HG03045 (cell line): Measurements from ENCODE around the gene MEF2A.
"Not testable (repeated sequence)": the region's sequence is repeated elsewhere in the genome, so short reads cannot be mapped to it uniquely, and the experiment has no call there.

ENCODE experiments used
- ATAC-seq: cut with Tn5 transposase; IDR thresholded peaks from one replicate; pipeline ENCODE4 v1.9.1; 2021; ENCODE audit warnings: mild to moderate bottlenecking, moderate library complexity; ENCODE audit not compliant: unreplicated experiment

The MEF2A gene

GRCh38 chr15:99565299-99566156, at the start of gene MEF2A:
Gene MEF2A, plus strand, starts transcription at chr15:99565984. Its CDS starts 67,136 bp downstream, at chr15:99633120.
- ATAC-seq: peak; percentile 64

- ATAC-seq: no peak
Observed at GRCh38 chr15:99518191-99518590, 47.6 kb upstream of the MEF2A start.

GRCh38 chr15:99519366-99519765, 46.4 kb upstream of the MEF2A start:
- not testable (repeated sequence) for ATAC-seq

- no peak for ATAC-seq
Observed at GRCh38 chr15:99522288-99522687, 43.5 kb upstream of the MEF2A start.

GRCh38 chr15:99526176-99526575, 39.6 kb upstream of the MEF2A start:
- ATAC-seq: no peak

GRCh38 chr15:99526671-99527070, 39.1 kb upstream of the MEF2A start:
- no peak for ATAC-seq

GRCh38 chr15:99536422-99537040, 29.3 kb upstream of the MEF2A start:
- no peak for ATAC-seq

GRCh38 chr15:99537344-99537743, 28.4 kb upstream of the MEF2A start:
- ATAC-seq: no peak

GRCh38 chr15:99538261-99538660, 27.5 kb upstream of the MEF2A start:
- ATAC-seq: no peak

GRCh38 chr15:99542828-99543227, 23.0 kb upstream of the MEF2A start:
- ATAC-seq: no peak

- no peak for ATAC-seq
Observed at GRCh38 chr15:99545605-99546004, 20.2 kb upstream of the MEF2A start.

GRCh38 chr15:99546441-99547100, 19.2 kb upstream of the MEF2A start:
- no peak for ATAC-seq

- no peak for ATAC-seq
Observed at GRCh38 chr15:99547517-99547916, 18.3 kb upstream of the MEF2A start.

GRCh38 chr15:99550077-99550476, 15.7 kb upstream of the MEF2A start:
- ATAC-seq: no peak

- no peak for ATAC-seq
Observed at GRCh38 chr15:99552111-99552510, 13.7 kb upstream of the MEF2A start.

GRCh38 chr15:99554880-99555488, 10.8 kb upstream of the MEF2A start:
- ATAC-seq: no peak

GRCh38 chr15:99556011-99556410, 9.8 kb upstream of the MEF2A start:
- ATAC-seq: no peak

GRCh38 chr15:99556578-99556977, 9.2 kb upstream of the MEF2A start:
- ATAC-seq: no peak

- no peak for ATAC-seq
Observed at GRCh38 chr15:99558084-99558483, 7.7 kb upstream of the MEF2A start.

- ATAC-seq: no peak
Observed at GRCh38 chr15:99558571-99558970, 7.2 kb upstream of the MEF2A start.

- ATAC-seq: no peak
Observed at GRCh38 chr15:99561476-99562230, 4.1 kb upstream of the MEF2A start.
